ENCODE data around the gene KMT2A.
A peak's percentile ranks its signal among the peaks of the same experiment; 100 is the strongest.
"Not testable (repeated sequence)": the region's sequence is repeated elsewhere in the genome, so short reads cannot be mapped to it uniquely, and the experiment has no call there.

The KMT2A gene

GRCh38 chr11:118435290-118435892 lies 901 bp upstream of the KMT2A start:
- DNase-seq: peak; percentile 61

- DNase-seq: no peak
Measured at GRCh38 chr11:118436639-118437207, 431 bp downstream of the KMT2A start.

- peak; percentile 40 for DNase-seq
Measured at GRCh38 chr11:118437208-118438125, 1.2 kb downstream of the KMT2A start.

GRCh38 chr11:118438314-118438931 lies 2.1 kb downstream of the KMT2A start:
- peak; percentile 76 for DNase-seq

- no peak for DNase-seq
Measured at GRCh38 chr11:118439646-118440045, 3.4 kb downstream of the KMT2A start.

GRCh38 chr11:118441770-118442275 lies 5.5 kb downstream of the KMT2A start:
- DNase-seq: no peak

GRCh38 chr11:118442301-118442700 lies 6.0 kb downstream of the KMT2A start:
- DNase-seq: no peak

- DNase-seq: no peak
Measured at GRCh38 chr11:118442908-118443589, 6.8 kb downstream of the KMT2A start.

GRCh38 chr11:118443590-118444218 lies 7.4 kb downstream of the KMT2A start:
- DNase-seq: no peak

- DNase-seq: no peak
Measured at GRCh38 chr11:118447423-118447822, 11.1 kb downstream of the KMT2A start.

- DNase-seq: no peak
Measured at GRCh38 chr11:118448294-118448693, 12.0 kb downstream of the KMT2A start.

- no peak for DNase-seq
Measured at GRCh38 chr11:118449316-118449918, 13.1 kb downstream of the KMT2A start.

- no peak for DNase-seq
Measured at GRCh38 chr11:118450451-118450850, 14.2 kb downstream of the KMT2A start.

GRCh38 chr11:118462178-118462577 lies 25.9 kb downstream of the KMT2A start:
- DNase-seq: no peak

GRCh38 chr11:118468968-118469367 lies 32.7 kb downstream of the KMT2A start:
- DNase-seq: not testable (repeated sequence)

- no peak for DNase-seq
Measured at GRCh38 chr11:118471030-118471429, 34.7 kb downstream of the KMT2A start.

- DNase-seq: no peak
Measured at GRCh38 chr11:118473537-118473936, 37.2 kb downstream of the KMT2A start.

GRCh38 chr11:118476676-118477075 lies 40.4 kb downstream of the KMT2A start:
- no peak for DNase-seq

GRCh38 chr11:118481238-118481637 lies 44.9 kb downstream of the KMT2A start:
- not testable (repeated sequence) for DNase-seq

- no peak for DNase-seq
Measured at GRCh38 chr11:118484405-118484804, 48.1 kb downstream of the KMT2A start.

GRCh38 chr11:118485273-118485672 lies 49.0 kb downstream of the KMT2A start:
- no peak for DNase-seq
